HG02763 (cell line): ENCODE results near the gene PLEKHH1.

ENCODE experiments used
- ATAC-seq: cut with Tn5 transposase; IDR thresholded peaks from one replicate; pipeline ENCODE4 v1.9.1; 2021; ENCODE audit warnings: mild to moderate bottlenecking, moderate library complexity; ENCODE audit not compliant: unreplicated experiment

The PLEKHH1 gene

GRCh38 chr14:67562025-67562775, 29.1 kb downstream of the PLEKHH1 start:
- ATAC-seq: no peak

- no peak for ATAC-seq
These were observed 29.7 kb downstream of the PLEKHH1 start for GRCh38 chr14:67562776-67563150.

GRCh38 chr14:67564236-67564635, 31.1 kb downstream of the PLEKHH1 start:
- ATAC-seq: no peak

- ATAC-seq: no peak
These were observed 33.8 kb downstream of the PLEKHH1 start for GRCh38 chr14:67566908-67567307.

- ATAC-seq: no peak
These were observed 34.6 kb downstream of the PLEKHH1 start for GRCh38 chr14:67567654-67568053.

- no peak for ATAC-seq
These were observed 36.0 kb downstream of the PLEKHH1 start for GRCh38 chr14:67569011-67569650.

- no peak for ATAC-seq
These were observed 36.7 kb downstream of the PLEKHH1 start for GRCh38 chr14:67569651-67570290.

GRCh38 chr14:67570453-67570852, 37.4 kb downstream of the PLEKHH1 start:
- ATAC-seq: no peak

- peak; percentile 56 for ATAC-seq
These were observed 38.3 kb downstream of the PLEKHH1 start for GRCh38 chr14:67571275-67571990.

- no peak for ATAC-seq
These were observed 38.9 kb downstream of the PLEKHH1 start for GRCh38 chr14:67571991-67572323.

- ATAC-seq: no peak
These were observed 39.5 kb downstream of the PLEKHH1 start for GRCh38 chr14:67572608-67573007.

GRCh38 chr14:67573228-67574010, 40.3 kb downstream of the PLEKHH1 start:
- ATAC-seq: no peak

GRCh38 chr14:67574156-67574555, 41.1 kb downstream of the PLEKHH1 start:
- no peak for ATAC-seq

- ATAC-seq: no peak
These were observed 41.7 kb downstream of the PLEKHH1 start for GRCh38 chr14:67574806-67575205.

GRCh38 chr14:67575684-67576083, 42.6 kb downstream of the PLEKHH1 start:
- ATAC-seq: no peak

- no peak for ATAC-seq
These were observed 43.3 kb downstream of the PLEKHH1 start for GRCh38 chr14:67576216-67576955.

- ATAC-seq: no peak
These were observed 44.2 kb downstream of the PLEKHH1 start for GRCh38 chr14:67577181-67577808.

- no peak for ATAC-seq
These were observed 45.0 kb downstream of the PLEKHH1 start for GRCh38 chr14:67577909-67578749.

- ATAC-seq: no peak
These were observed 46.0 kb downstream of the PLEKHH1 start for GRCh38 chr14:67579040-67579439.
